SU-DHL-6 (cell line): ENCODE measurements around the gene KIF21B.

Source experiments
- H2AFZ ChIP-seq: fragments of 200-600 bp; sonication (generic); 2 replicates; pipeline ENCODE4 v1.6.1; 2014; ENCODE audit warnings: low read depth, mild to moderate bottlenecking, moderate library complexity, mixed read lengths, antibody characterized with exemption, low read length; ENCODE audit not compliant: severe bottlenecking
- H3F3A ChIP-seq: fragments of 200-600 bp; shearing (Covaris generic); 2 replicates; pipeline ENCODE4 v1.6.0; 2016; ENCODE audit warnings: antibody characterized with exemption, mild to moderate bottlenecking; ENCODE audit not compliant: insufficient read depth
- H3K27ac ChIP-seq: fragments of 200-600 bp; sonication (generic); 2 replicates; pipeline ENCODE4 v1.5.1; 2016; ENCODE audit warnings: low read depth, mild to moderate bottlenecking, low read length, moderate library complexity, mixed read lengths
- H3K27me3 ChIP-seq: fragments of 200-600 bp; sonication (generic), shearing (Covaris generic); 2 replicates; pipeline ENCODE4 v1.6.0; 2014; ENCODE audit warnings: mild to moderate bottlenecking, low read length
- H3K36me3 ChIP-seq: fragments of 200-600 bp; sonication (generic); 2 replicates; pipeline ENCODE4 v1.6.1; 2014; ENCODE audit warnings: mild to moderate bottlenecking, low read length, mixed read lengths
- H3K4me2 ChIP-seq: fragments of 300-600, 200-600 bp; shearing (Covaris generic), sonication (generic); 2 replicates; pipeline ENCODE4 v1.6.0; 2014; ENCODE audit warnings: low read length, low read depth, mild to moderate bottlenecking; ENCODE audit not compliant: poor library complexity, severe bottlenecking
- H3K4me3 ChIP-seq: fragments of 200-600 bp; sonication (generic); 2 replicates; pipeline ENCODE4 v1.5.1; 2014; ENCODE audit warnings: antibody characterized with exemption, low read length, mild to moderate bottlenecking, mixed read lengths; ENCODE audit not compliant: insufficient read depth, poor library complexity, severe bottlenecking
- H3K79me2 ChIP-seq: fragments of 200-600 bp; sonication (generic); 2 replicates; pipeline ENCODE4 v1.6.1; 2014; ENCODE audit warnings: mild to moderate bottlenecking, low read length, moderate library complexity; ENCODE audit not compliant: insufficient read depth
- H3K9ac ChIP-seq: fragments of 200-600 bp; sonication (generic); 2 replicates; pipeline ENCODE4 v1.7.0; 2014; ENCODE audit warnings: mild to moderate bottlenecking, low read length
- H3K9me2 ChIP-seq: fragments of 200-600 bp; sonication (generic); replicated peaks from 2 replicates; pipeline ENCODE4 v1.6.1; 2014; ENCODE audit warnings: low read length; ENCODE audit not compliant: insufficient read depth
- H3K9me3 ChIP-seq: fragments of 200-600 bp; sonication (generic); 2 replicates; pipeline ENCODE4 v1.6.1; 2014; ENCODE audit warnings: low read length, mixed read lengths; ENCODE audit not compliant: insufficient read depth
- H4K20me1 ChIP-seq: fragments of 200-600 bp; sonication (generic); 2 replicates; pipeline ENCODE4 v1.6.1; 2014; ENCODE audit warnings: low read depth, mild to moderate bottlenecking, antibody characterized with exemption, low read length, moderate library complexity, mixed read lengths
- CTCF ChIP-seq: fragments of 200-600 bp; sonication (generic); IDR thresholded peaks from one replicate; pipeline ENCODE4 v1.5.1; 2017; ENCODE audit warnings: antibody characterized with exemption, mild to moderate bottlenecking, low read length, moderate library complexity; ENCODE audit not compliant: insufficient read depth, poor library complexity, severe bottlenecking
- EZH2phosphoT487 ChIP-seq: fragments of 200-600 bp; sonication (generic), shearing (Covaris generic); conservative IDR thresholded peaks from 2 replicates; pipeline ENCODE4 v1.6.1; 2018; ENCODE audit warnings: mild to moderate bottlenecking, antibody characterized with exemption, low read length, moderate library complexity, mixed read lengths

KIF21B gene

GRCh38 chr1:200983035-200983561, 40.4 kb downstream of the KIF21B start:
- Histone ChIP-seq H3K27ac (no peak overlapping the region), H3K79me2 (no peaks in the 10 kb centered on the region), H3K36me3 (no peaks in the 10 kb centered on the region), H3K9ac (no peak overlapping the region), H3K9me3 (no peaks in the 10 kb centered on the region), H2AFZ (no peak overlapping the region), H3K27me3 (no peaks in the 10 kb centered on the region), H4K20me1 (no peaks in the 10 kb centered on the region), H3K9me2 (no peaks in the 10 kb centered on the region), H3K4me2 (no peak overlapping the region), H3F3A (no peaks in the 10 kb centered on the region), H3K4me3 (no peak overlapping the region)
- TF ChIP-seq EZH2phosphoT487 (no peak), CTCF (no peak)

GRCh38 chr1:200982071-200982945, 41.2 kb downstream of the KIF21B start:
- no peaks in the 10 kb centered on the region for H3K79me2 ChIP-seq
- TF ChIP-seq EZH2phosphoT487 (no peak), CTCF (no peak)
- H3K4me2 ChIP-seq, result no peak overlapping the region
- H3F3A ChIP-seq, result no peaks in the 10 kb centered on the region
- no peaks in the 10 kb centered on the region for H3K27me3 ChIP-seq
- H3K9me3 ChIP-seq, result no peaks in the 10 kb centered on the region
- H3K36me3 ChIP-seq, result no peaks in the 10 kb centered on the region
- H3K9ac ChIP-seq, result no peak overlapping the region
- H4K20me1 ChIP-seq, result no peaks in the 10 kb centered on the region
- H2AFZ ChIP-seq, result no peak overlapping the region
- no peak overlapping the region for H3K27ac ChIP-seq
- H3K9me2 ChIP-seq, result no peaks in the 10 kb centered on the region
- no peak overlapping the region for H3K4me3 ChIP-seq

- no peak overlapping the region for H2AFZ ChIP-seq
- no peak overlapping the region for H3K27ac ChIP-seq
- no peaks in the 10 kb centered on the region for H3F3A ChIP-seq
- H3K9ac ChIP-seq, result no peak overlapping the region
- H3K4me3 ChIP-seq, result no peak overlapping the region
- H3K36me3 ChIP-seq, result no peaks in the 10 kb centered on the region
- H3K79me2 ChIP-seq, result no peaks in the 10 kb centered on the region
- no peaks in the 10 kb centered on the region for H3K9me2 ChIP-seq
- no peak overlapping the region for H3K4me2 ChIP-seq
- H4K20me1 ChIP-seq, result no peaks in the 10 kb centered on the region
- TF ChIP-seq EZH2phosphoT487 (no peak), CTCF (no peak)
- H3K9me3 ChIP-seq, result no peaks in the 10 kb centered on the region
- no peaks in the 10 kb centered on the region for H3K27me3 ChIP-seq
Observed at GRCh38 chr1:200981278-200981677, 42.2 kb downstream of the KIF21B start.
